GM19238 (cell line): ENCODE results near the gene SHC4.
"Not testable (repeated sequence)": the region's sequence is repeated elsewhere in the genome, so short reads cannot be mapped to it uniquely, and the experiment has no call there.

Source experiments
- DNase-seq: peaks from one replicate; pipeline ENCODE4 v3.0.0; 2011; ENCODE audit warnings: low spot score; ENCODE audit not compliant: insufficient read length

SHC4 gene

DNA sequence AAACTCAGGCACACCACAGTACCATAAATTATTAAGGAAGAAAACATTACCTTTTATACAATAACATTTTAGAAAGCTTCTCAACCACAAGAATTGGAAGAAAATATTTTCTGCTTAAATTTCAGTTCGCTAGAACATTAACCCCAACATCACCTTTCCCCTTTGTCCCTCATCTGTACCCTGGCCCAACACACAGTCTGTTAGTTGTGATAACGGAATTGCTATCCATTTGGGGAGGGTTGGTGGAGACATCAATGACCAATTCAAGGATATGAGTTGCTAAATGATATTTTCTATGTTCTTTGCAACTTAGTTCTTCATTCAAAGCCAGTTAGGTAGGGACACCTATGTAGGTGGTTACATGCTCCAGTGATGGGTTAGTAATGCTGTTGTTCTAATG, 80.0 kb downstream of the SHC4 start:
- DNase-seq, result no peak

DNA sequence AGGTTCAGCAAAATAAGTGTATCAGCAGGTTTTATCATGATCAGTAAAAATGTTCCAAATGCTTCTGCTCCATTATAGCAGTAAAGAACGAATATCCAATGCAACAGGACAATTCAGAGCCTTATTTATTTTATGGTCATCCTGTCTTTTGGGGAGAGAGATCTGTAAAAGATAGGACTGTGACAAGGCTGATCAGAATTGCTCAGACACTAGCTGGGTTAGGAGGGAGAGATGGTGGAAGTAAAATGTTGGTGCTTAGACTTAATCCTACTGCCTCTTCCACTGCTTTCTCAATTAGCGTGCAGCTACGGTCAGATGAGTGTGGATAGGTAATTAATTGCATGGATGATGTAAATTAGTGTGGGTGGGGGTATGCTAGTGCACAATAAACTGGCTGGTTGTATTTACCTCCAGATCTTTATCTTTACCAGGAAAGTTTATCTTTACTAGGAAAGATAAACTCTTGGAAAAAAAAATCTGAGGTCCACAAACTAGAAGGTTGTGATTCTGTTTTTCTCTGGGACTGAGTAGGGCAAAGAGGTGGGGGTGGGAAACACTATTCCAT, 83.6 kb downstream of the SHC4 start:
- no peak for DNase-seq

DNA sequence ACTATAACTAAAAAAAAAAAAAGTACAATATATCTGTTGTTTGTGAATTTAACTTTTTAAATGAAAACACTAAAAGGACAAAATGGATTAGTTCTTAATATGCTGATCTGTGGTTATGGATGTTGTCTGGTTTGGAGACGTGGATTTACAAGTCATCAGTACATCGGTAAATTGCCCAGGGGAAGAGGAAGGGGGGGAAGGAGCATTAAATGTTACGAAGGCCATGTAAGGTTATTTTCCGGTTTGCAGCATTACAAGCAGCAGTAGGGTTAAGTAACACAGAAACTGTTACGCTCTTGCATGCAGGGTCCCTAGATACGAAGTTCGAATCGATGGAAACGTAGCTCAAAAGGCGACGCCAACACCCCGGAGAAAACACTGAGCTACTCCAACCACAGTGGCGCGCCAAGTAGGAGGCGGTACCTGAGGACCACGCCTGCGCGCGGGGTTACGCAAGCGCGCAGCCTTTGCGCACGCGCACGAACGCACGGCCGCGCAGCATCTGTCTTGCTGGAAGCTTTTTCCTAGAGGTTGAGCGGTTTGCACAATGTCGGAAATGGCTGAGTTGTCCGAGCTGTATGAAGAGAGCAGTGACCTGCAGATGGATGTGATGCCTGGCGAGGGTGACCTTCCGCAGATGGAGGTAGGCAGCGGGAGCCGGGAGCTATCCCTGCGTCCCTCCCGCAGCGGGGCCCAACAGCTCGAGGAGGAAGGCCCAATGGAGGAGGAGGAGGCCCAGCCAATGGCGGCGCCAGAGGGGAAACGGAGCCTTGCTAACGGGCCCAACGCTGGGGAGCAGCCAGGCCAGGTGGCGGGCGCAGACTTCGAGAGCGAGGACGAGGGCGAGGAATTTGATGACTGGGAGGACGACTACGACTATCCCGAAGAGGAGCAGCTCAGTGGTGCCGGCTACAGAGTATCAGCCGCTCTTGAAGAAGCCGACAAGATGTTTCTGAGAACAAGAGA, 85.8 kb downstream of the SHC4 start, which contains the start of gene EID1:
Gene EID1, plus strand, starts transcription at position 505 of the 966 bp plus-strand sequence. Its CDS starts 43 bp downstream, at position 548.
- peak; percentile 75 for DNase-seq

DNA sequence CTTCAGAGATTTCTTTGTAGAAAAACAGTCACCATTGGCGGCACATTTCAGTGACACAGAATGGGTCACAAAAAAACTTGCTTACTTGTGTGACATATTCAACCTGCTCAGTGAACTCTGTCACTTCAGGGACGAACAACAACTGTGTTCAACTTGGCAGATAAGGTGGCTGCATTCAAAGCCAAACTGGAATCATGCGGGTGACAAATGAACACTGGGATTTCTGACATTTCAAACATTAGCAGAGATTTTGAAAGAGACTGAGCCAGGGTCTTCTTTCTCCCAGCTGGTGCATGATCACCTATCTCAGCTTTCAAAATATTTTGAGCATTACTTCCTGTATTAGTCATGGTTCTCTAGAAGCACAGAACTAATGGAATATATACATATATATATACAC, 87.7 kb downstream of the SHC4 start:
- DNase-seq, result no peak

DNA sequence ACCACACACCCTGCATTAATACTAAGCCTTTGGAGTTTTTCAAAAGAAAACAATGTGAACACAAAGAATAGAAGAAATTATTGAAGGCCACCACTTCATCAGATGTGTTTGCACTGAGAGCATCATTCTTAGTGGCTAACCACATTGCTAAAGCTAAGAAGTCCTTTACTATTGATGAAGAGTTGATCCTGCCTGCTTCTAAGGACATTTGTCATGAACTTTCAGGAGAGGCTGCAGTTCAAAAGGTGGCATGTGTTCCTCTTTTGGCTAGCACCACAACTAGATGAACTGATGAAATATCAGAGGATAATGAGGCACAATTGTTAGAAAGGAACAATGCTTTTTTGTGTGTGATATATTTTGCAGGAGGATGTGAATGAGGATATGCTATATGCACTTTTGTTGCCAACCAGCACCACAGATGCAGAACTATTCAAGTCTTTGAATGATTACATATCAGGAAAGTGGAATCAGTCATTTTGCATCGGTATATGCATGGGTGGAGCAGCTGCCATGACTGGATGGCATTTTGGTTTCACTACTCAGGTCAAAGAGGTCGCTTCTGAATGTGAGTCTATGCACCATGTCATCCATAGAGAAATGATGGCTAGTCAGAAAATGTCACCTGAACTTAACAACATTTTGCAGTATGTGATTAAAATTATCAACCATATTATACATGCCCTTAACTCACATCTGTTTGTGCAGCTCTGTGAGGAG, 88.3 kb downstream of the SHC4 start:
- no peak for DNase-seq

DNA sequence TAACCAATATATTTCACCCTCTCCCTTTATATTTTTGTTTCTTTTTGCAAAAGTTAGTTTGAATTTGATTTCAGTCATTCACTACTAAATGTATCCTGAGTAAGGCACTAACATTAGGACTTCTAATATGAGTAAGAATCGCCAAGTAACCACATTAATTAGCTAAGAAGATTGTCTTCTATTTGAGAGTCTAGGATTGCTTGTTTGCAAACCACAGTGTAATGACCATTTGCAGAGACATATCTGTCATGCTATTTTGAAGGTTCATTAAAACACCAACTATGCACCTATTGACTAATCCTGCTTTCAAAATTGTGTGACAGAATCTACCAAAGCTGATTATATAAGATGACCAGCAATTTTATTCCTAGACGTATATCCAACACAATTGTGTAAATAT, 91.1 kb downstream of the SHC4 start:
- DNase-seq, result no peak

DNA sequence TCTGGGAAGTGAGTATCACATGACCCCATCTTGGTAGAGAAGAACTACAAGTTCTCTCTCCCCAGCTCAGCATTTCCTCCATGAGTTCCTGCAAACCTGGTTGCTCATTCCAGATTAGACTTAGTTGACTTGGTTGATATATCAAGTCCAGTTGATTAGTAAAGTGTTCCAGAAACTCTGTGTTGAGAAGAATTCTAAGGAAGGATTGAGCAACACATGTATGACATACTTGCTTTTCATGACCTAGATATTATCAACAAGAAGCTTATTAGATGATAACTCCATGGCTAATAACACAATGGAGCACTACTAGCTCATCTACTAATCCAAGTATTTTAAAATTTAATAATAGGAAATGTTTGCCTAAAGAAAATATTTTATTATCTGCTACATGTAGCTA, 92.2 kb downstream of the SHC4 start:
- DNase-seq, result no peak

DNA sequence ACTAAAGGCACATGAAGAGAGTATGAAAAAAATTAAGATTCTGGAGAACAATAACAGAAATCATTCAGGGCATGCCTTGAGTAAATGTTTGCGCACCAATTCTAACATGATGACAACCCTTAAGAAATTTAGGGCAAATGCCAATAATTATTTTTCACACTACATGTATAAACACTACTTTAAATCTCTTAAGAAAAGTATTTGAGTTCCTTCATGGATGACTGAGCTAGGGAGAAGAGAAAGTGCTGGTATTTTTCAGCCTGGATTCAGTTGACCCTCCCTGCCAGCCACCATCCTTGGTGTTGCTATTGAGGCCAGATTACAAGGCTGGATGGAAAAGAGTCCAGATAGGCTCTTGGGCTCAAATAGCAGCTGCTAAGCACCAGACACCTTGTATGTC, 93.8 kb downstream of the SHC4 start:
- no peak for DNase-seq

DNA sequence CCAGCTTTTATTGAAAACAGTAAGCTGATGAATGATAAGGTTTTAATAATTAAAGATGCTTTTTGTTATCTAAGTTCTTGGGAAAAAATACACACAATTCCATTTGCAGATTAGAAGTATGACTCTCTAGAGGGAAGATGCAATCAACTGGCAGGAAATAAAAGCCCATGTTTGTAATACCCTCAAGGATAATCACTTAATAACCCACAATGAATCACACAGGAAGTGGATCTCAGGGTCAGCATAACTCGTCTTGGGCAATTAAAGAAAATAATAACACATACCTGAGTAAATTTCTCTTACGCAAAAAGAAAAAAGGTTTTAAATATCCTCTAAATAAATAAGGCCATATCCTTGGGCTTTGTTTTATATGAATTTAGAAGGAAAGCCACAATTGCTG, 95.2 kb downstream of the SHC4 start:
- no peak for DNase-seq

DNA sequence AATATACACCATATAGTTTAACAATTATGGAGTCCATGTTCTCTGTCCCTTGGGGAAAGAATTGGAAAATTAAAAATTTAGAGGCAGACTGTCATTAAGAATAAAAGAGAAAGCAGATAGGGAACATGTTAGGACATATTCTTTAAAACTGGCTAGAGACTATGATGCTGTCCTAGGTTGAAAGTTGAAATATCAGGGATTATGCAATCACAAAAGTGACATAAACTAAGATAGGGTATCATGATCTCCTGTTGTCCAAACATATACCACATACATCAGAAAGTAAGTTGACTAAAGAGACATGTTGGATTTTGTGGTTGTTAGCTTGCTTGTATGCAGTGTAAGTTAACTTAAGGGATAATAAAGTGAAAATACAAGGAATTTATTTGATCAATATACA, 95.7 kb downstream of the SHC4 start:
- no peak for DNase-seq

DNA sequence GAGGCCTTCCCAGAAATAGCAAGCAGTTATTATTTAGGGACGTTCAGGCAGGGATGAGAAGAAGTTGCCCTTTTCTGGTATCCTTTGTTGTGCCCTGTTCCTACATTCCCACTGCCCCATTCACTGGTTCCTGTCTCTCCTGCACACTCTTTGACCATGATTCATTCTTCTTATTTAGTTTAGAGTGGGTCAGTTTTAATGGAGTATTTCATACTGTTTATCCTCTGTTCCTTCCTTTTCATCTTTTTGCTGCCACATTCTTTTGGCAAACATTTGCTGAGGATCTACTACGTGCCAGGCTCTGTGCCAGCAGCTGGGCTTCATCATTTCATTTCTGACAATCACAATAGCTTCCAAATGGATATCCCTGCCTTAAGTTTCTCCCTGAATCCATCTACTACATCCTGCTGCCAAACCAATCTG, 97.6 kb downstream of the SHC4 start:
- no peak for DNase-seq

DNA sequence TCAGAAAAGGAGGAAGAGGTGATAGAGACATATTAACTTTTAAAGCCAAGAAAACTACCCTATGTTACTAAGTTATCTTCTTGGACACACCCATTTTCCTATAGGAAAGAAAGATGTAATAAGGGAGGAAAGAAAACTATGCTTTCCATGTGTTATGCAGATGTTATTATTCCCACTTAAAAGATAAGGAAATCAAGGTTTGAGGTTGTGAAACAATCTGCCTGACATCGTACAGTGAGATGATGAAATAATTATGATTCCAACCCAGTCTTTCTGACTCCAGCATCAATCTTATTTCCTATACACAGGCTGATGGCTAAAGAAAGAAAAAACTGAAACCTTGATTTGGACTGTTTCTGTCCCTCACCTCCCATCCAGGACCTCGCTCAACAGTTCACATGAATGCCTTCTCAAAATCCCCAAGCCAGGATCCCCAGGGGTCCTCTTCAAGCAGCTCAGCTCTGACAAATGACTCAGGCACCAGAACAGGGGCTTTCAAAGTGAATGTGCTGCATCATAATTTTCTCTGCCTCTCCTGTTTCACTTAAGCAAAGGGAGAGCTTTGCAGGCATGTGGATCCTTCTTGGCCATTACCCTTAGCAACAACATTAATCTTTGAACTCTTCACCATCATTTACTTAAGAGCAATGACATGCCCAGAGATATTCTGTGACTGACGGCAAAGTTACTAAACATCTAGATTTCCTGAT, 98.2 kb downstream of the SHC4 start:
- DNase-seq, result no peak

DNA sequence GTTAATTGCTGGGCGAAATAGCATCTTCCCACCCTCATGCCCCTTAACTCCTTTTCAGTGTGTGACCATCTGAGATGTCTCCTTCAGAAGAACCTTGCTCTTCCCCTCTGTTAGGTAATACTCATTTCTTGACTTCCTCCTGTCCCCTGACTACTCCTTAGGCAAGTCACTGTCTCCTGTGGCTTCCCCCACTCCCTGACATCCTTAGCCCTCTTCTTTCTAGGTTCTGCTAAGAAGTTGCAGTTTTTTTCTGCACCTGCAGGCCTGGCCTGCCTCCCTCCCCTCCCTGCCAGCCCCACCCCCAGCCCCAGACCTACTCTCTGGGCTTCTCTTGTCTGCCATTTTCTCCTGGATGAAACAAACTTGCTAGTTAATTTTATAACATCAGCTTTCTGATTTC, 101.0 kb downstream of the SHC4 start:
- DNase-seq, result no peak

DNA sequence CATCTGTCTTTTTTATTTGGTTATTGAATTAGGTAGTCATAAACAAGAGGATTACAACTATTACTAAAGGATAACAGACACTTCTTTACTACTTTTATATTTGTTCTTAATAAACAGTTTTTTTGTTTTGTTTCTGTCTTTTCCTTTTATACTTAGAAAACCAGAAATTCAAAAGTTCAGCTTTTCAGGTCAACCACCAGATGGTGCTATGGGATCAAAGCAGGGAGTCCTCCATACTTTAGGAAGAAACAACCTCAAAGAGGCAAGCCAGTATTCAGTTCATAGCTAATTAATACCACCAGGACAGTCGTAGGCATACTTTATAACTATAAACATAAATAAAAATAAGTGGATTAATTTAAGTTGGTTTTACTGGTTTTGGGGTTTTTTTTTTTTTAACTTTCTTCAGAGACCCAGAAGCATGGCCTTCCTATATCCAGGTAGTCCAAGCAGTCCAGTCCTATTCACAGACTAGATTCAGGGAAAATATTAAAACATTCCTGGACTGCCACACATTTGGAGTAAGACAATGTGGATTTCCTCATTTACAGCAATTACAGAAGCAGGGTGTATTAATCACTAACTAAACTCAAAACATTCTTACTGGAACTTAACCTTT, 101.8 kb downstream of the SHC4 start:
- DNase-seq, result peak; percentile 28

DNA sequence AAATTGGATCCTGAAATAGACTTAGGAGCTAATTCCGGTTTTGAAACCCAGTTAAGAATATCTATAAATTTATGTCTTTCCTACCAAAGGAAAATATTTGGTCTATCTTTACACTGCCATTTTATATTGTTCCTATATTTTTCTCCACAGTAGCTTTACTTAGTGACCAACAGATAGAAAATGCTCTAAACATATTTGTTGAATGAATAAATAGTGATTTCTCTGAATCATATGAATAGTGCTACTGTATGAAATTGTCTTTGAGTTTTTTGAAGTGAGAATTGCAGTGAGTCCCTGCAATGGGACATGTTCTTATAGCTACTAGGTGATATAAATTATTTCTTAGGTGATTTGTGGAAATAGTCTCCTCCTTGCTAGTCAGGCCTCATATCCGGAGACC, 104.3 kb downstream of the SHC4 start:
- DNase-seq, result no peak

DNA sequence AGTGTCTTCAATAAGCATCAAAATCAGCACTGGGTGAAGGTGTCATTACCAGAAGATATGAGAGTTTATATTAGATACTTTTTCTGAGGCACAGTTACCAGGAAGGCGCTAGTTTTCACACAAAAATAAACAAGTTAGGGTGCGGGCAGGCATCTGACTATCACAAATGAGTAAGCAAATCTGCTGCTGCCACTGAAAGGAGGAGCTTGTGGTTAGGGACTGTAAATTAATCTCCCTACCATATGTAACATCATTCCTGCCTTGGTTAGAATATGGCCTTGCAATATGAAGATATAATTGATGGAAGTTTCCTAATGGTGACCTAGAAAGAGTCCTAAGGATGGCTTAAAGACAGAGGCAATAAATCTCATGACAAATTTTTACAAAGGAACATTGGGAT, 105.3 kb downstream of the SHC4 start:
- DNase-seq, result no peak

DNA sequence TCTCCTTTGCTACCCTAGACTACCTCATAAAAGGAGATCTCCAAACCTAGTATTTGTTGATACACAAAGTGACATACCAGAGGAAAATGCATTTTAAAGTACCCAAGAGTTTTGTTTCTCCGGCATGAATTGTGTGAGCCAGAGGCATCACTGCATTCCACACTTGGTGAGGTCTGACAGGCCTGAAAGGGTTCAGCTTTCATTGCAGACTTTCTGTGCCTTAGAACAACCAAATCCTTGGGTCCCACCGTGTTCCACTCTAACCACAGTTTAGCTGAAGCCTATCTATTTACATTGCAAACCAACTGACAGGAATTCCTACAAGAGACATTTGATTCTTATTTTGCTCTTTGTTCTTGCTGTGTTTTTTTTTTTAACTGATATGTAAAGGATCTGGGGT, 106.8 kb downstream of the SHC4 start:
- DNase-seq, result no peak

DNA sequence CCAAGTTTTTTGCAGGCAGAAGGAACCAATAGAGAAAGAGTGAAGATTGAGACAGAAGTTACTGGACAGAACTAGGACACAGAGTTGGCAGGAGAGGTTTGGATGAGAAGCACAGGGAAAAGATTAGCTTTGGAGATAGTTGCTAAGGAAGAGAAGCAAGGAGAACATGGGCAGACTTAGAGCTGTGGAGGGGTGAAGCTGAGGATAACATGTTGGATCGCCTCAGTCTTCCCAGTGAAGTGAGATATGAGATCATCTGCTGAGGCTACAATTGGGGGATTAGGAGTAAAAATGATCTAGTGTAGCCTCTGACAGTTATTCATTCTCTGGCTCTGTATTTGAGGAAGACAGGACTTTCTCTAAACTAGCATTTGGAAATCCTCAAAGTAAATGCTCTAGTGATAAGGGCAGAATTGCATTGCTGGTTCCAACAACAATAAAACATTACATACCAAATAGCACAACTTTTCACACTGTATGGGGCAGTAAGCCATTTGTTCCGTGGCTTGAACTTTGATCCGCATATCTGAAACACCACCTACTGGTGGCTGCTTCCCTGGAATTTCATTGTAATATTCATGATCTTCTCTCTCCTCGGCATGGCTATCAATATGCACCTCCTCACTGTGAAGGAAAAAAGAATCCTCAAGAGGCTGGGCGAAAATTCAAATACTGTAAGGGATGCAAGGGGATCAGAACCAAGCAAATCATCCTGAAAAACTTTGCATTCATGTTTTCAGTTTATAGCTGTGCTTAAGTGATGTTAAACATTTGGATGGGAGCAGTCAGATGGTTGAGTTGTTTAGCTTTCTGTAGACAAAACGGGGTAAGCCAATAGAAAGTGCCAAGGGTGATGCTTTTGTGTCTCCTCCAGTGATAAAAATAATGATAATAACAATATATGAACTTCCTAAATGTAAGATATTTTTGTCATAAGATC, 107.9 kb downstream of the SHC4 start:
- no peak for DNase-seq

DNA sequence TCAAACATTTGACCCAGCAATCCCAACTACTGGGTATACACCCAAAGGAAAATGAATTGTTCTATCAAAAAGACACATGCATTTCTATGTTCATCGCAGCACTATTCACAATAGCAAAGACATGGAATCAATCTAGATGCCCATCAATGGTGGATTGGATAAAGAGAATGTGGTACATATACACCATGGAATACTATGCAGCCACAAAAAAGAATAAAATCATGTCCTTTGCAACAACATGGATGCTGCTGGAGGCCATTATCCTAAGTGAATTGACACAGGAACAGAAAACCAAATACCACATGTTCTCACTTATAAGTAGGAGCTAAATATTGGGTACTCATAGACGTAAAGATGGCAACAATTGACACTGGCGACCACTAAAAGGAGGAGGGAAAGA, 109.3 kb downstream of the SHC4 start:
- DNase-seq, result not testable (repeated sequence)

DNA sequence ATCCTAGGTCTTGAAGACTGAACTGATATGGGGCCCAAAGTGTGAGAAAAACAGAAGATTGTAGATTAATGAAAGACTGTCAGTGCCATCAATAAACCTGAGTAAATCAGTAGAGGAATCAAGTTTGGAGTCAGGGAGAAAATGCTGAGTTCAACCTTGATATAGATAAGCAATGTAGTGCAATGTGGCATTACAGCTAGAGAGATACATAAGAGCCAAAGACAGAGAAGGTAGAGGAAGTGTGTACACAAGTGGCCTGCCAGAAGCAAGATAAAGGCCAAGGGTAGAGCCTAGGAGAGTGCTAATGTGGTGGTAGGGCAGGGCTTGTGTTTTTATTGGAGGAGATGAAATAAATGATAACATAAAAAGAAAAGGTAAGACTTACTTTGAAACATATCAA, 111.8 kb downstream of the SHC4 start:
- no peak for DNase-seq
